ENCODE data around the gene TXN2.
"Not testable (repeated sequence)": the region's sequence is repeated elsewhere in the genome, so short reads cannot be mapped to it uniquely, and the experiment has no call there.

TXN2 gene, protein sequence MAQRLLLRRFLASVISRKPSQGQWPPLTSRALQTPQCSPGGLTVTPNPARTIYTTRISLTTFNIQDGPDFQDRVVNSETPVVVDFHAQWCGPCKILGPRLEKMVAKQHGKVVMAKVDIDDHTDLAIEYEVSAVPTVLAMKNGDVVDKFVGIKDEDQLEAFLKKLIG

DNA sequence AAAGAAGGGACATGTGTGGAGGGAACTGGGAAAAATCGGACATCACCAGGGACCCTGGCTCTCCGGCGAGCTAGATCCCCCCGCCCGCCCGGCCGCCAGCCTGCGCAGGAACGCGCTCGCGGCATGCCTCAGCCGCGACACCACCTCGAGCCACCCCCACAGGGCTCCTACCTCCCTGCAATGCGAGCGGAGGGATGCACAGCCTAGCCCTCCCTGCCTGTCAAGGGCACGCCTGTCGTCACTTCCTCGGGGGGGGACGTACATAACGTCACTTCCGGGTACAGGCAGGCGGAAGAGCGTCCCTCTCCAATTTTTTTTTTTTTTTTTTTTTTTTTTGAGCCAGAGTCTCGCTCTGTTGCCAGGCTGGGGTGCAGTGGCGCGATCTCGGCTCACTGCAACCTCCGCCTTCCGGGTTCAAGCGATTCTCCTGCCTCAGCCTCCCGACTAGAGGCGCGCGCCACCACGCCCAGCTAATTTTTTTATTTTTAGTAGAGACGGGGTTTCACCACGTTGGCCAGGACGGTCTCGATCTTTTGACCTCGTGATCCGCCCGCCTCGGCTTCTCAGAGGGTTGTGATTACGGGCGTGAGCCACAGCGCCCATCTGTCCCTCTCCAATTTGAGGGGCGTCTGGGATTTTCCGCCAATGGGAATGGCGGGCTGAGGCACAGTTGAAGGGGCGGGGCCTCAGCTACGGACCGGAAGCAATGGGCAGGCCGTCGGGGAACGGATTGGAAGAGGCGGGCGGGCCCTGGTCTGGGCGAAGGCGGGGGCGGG lies at the start of gene TXN2:
TXN2 (minus strand) TSS at position 248 of the 776 bp plus-strand sequence. CDS start 803 bp downstream, outside the sequence.
- peak; percentile 94 for DNase-seq

DNA sequence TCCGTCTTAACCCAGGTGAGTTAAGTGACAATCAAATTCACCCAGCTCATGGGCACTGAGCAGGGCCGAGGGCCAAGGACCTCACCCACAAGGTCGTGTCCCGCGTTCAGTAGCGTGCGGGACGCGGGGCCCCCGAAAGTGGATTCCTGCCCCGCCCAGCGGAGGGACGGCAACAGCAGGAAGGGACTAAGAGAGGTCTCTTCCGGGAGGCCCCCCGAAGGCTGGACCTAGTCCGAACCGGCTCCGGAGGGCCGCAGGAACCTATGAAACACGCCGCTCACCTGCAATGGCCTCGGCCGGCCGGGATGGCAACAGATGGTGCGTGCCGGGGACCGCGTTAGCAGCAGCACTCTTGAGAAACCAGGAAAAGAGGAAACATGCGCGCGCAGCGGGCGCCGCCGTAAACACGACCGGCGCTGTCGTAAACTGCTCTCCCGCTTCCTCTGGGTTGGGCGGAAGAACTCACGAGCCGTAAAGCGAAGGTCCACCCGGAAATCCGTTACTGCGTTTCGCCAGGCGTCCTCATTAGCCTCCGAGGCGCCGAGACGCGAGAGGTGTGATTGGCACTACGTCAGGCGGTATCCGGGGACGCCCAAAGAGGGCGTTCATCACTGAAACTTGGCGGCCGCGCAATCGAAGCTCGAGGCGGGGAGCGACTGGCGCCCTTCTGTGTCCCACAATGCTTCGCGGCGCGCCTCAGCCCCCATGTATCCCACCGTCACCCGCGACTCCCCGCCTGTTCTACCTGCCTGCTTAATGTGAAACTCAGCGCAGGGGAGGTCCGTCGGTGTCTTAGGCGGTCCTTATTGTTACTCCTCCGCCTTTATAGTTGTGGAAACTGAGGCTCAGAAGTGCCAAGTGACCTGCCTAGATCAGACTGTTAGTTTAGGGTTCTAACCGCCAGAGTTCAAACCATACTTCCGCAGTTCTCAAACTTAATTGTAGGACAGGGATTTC lies 47.6 kb upstream of the TXN2 start, which contains the start of gene EIF3D:
EIF3D (minus strand) TSS at position 372 of the 957 bp plus-strand sequence. CDS start 3,045 bp downstream, outside the sequence.
- peak; percentile 98 for DNase-seq

DNA sequence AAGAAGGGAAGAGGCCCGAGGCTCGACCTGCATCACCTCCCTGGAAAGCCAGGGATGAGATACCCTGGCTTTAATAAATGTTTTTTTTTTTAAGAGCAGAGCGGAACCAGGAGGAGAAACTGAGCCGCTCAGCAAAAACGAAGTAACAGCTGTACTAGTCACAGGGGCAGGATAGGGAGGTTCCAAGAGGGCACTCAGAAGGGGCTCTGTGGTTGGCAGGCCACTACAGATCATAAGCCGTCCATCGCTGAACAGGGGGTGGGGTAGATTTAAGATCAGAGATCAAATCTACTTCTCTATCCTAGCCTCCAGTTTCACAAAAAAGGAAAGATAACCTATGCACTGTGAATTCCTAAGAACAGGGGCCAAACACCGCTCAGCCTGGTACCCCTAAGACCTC lies 46.9 kb upstream of the TXN2 start:
- DNase-seq, result peak; percentile 3

DNA sequence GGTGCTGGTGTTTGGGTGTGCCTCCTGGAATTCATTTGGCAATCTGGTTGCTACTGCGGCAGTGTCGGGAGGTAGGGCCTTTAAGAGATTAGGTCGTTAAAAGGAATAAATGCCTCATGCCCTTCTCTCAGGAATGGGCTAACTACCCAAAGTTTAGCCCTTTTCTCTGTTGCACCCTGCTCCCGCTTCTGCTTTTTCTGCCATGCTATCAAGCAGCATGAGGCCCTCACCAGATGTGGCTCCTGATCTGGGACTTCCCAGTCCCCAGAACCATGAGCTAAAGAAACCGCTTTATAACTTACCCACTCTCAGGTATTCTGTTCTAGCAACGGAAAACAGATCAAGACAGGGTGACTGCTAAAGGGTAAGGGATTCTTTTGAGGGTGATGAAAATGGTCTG lies 41.2 kb upstream of the TXN2 start:
- no peak for DNase-seq

DNA sequence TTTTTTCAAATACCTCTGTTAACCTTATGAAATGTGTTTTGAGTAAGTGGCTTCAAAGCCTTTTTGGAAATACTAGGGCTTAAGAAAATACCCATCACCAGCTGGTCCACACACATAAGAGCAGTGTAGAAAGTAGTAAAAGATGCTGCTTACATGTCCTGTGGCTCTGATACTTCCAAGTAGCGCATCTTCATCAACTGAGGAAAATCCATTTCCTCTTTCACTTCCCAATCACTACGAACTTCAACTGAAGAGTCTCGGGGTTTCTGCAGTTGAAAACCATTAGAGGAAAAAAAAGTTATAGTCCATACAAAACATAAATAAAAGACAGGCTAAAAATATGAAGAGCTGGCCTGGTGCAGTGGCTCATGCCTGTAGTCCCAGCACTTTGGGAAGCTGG lies 39.0 kb upstream of the TXN2 start:
- DNase-seq, result no peak

DNA sequence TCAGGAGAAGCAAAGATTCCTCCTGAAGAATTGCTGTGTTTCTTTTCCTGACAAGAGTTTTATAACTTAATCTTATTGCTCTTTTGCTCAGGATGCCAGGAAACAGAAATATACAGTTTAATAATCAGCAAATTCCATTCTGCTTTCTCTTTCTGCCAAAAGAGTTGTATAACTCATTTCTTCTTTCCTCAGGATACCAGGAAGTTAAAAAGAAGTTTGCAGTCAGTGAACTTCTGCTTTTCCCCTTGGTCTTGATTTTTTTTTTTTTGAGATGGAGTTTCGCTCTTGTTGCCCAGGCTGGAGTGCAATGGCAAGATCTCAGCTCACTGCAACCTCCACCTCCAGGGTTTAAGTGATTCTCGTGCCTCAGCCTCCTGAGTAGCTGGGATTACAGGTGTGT lies 38.5 kb upstream of the TXN2 start:
- DNase-seq, result not testable (repeated sequence)

DNA sequence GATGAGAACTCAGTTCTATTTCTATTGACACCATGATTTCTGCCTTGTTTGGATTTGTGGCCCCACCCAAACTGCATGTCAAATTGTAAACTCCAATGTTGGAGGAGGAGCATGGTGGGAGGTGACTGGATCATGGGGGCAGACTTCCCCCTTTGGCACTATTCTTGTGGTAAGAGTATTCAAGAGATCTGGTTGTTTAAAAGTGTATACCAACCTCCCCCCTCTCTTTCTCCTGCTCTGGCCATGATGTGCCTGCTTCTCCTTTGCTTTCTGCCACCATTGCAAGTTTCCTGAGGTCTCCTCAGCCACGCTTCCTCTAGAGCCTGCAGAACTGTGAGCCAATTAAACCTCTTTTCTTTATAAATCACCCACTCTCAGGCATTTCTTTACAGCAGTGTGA lies 33.3 kb upstream of the TXN2 start:
- no peak for DNase-seq

DNA sequence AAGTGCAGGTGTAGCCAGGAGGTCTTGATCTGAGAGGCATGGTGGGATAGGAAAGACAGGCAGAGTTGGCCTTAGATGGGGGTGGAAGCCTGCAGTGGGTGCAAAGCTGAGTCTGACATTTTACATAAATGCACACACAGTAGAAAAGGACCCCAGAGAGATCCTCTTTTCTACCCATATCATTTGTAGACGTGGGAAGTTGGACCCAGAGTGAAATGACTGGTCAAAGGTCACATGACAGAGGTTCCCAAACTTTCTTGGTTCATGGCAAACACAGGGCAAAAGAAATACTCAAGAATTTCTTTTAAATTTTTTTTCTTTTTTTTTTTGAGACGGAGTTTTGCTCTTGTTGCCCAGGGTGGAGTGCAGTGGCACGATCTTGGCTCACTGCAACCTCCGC lies 31.6 kb upstream of the TXN2 start:
- no peak for DNase-seq

DNA sequence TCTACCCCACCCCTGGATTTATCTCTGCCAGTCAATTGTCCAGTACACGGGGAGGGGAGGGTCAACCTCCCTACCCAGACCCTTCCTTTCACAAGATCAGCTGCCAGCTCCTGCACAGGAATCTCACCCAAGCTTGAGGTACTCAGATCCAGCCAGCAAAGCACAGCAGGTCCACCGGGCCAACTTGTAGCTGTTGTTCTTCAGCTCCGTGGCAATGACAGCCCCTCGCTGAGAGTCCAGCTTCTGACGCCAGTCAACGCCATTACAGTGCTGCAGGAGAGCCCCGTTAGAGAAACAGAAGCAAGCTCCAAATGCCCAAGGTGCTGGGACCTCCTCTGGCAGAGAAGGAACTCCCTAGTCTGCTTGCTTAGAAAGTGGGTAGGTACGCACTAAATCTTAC lies 30.9 kb upstream of the TXN2 start:
- DNase-seq, result no peak

DNA sequence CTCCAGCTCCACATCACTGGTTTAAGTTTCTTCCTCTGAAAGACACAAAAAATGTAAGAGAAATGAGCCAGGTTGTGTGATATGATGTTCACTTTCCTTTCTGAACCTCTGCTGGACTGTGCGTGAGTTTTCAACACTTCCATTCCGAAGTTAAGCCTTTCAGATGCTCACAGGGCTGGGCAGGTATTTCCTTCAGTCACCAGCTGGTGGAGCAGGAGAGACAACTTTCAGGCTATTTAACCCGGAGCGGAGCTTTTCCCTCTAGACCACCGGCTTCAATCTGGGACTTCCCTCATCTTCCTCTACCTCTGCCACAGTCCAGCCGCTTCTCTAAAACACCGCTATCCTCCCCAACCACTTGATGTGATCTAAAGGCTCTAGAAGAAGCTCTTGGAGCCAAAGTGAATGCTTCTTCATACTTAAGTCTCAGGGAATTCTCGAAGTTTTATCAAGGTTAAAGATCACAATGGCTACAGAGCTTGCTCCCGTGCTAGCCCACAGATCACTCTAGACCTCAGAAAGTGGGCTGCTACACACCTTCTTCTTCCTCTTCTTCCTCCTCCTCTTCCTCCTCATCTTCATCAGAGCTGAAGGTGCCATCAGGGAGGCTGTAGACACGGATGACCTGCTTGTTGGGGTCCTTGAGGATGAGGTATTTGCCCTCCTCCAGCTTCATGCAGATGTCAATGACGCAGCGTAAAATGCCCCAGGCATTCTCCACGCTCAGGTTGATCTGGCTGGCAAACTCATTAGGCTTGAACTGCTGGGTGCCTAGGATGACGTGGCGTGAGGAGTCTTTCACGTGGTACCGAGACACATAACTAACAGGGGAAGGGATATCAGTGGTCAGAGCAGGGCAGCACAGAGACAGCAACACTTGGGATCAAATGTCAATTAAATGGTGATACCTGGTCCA lies 29.8 kb upstream of the TXN2 start:
- DNase-seq, result peak; percentile 12

DNA sequence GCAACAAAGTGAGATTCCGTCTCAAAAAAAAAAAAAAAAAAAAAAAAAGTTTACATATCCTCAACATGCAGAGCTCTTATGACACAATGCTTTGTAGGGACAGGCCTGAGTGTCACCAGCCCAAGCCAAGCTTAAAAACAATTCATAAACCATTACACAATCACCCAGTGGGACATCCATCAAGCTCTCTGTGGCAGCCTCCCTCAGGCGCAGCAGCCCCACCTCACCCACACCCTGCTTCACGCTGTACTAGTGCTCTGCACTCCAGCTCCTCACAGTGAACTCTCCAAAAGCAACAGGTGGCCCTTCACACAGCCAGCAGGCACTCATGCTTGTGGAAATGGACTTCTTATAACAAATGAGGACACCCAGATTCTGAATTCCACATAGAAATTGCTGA lies 28.9 kb upstream of the TXN2 start:
- DNase-seq, result no peak

DNA sequence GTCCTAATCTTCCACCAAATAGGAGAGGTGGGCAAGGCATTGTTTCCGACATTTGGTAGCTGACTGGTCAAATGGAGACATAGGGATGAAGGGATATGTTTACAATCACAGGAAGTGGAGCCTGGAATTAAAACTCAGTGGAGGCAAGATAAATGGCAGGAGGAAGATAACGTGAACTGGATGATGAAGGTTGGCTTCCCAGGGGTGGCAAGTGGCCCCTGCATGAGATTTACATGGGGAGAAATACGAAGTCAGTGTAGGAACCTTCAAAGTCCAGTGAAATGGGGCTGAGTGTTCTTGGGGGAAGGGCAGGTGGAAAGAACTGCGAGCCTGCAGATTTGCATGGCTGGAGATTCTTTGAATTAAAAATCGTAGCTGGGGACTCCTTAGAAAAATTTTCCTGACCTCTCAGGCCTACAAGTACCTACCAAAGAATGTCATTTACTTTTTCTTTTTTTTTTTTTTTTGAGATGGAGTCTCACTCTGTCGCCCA lies 26.1 kb upstream of the TXN2 start:
- DNase-seq, result no peak

DNA sequence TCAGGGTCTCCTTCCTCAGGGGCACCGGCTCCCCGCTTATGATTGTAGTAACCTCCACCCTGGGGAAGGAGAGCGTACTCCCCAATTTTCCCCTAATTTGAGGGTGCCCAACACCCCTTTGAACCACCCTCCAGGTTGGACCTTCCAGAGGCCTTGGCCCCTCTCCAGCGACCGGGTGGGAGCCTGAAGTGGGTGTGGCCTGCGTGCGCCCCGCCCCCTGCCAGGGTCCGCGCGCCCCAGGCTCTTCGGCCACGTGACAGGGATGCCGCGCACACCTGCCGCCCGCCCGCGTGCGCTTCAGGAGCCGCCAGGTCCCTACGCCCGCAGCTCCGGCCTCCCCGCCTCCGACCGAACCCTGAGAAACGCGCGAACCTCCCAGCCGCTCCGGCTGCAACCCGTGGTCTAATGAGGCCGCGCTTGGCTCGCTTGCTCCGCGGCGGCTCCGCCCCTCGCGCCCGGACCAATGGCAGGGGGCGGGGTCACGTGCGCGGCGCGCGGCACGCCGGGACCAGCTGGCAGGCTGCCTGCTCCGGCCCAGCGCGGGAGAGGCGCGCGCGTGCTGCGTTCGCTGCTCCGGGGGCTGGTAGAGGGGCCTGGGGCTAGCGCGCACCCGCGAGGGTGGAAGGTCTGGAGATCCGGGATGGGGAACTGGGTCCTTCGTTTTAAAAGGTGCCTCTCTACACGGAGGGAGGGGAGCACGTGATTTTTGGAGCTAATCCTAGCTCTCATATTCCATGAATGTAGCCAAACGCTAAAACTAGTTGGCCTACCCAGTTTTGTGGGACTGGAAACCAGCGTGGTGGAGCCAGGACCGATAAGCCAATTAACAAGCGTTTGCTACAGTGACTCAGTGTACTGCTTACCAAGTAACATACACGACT lies 25.4 kb upstream of the TXN2 start, which contains the start of gene FOXRED2:
FOXRED2 (minus strand) TSS at position 404 of the 881 bp plus-strand sequence. CDS start 618 bp downstream, outside the sequence.
- DNase-seq, result peak; percentile 81

DNA sequence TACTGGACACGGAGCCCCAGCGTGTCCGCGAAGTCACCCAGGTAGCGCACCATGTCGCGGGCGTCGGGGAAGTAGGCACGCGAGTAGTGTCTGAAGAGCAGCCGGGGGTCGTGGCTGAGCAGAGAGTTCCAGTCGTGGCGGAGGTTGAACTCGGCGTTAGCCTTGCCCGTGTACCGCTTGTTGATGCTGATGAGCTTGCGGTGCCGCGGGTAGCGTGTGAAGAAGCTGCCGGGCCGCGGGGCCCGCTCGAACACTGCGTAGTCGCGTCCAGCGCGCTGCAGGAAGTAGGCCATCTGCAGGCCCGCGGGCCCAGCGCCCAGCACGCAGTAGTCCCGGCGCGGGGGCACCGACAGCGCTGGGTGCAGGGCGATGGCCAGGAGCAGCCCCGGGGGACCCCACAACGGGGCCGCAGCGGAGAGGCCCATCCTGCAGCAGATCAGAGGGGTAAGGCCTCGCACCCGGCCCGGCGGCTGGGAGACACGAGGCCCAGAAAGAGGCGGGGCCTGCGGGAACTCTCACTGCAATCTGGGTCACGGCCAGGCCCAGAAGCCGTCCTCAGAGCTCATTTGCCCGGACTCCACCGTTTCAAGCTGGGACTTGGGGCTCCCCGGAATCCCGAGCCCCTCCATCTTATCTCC lies 24.7 kb upstream of the TXN2 start:
- DNase-seq, result no peak

DNA sequence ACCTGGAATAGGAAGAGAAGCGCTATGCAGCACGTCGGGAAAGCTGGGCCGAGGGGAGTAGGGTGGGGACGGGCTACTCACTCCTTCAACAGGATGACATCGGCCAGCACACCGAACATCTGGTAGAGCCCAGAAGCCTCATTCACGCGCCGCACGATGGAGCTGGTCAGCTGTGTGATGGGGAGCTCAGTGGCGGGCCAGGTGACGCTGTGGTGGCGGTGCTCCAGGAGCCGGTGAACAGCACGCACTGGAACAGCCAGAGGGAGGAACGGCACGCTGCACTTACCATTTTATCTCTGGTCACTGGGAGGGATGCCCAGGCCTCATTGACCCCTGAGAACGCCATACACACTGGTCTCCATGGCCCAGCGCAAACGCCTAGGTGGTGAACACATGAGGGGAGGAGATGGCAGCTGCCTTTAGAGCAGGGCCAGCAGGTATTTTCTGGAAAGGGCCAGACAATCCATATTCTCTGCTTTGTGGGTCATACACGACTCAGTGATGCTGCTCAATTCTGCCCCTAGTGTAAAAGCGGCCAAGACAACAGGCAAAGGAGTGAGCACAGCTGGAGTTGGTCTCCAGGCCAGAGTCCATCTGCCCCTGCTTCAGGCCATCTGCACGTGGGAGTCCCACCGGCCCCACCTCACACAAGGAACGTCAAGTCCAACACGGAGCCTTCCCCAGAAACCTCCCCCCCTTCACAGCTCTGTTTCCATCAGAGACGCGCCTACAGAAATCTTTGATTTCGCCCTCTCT lies 16.6 kb upstream of the TXN2 start:
- no peak for DNase-seq

DNA sequence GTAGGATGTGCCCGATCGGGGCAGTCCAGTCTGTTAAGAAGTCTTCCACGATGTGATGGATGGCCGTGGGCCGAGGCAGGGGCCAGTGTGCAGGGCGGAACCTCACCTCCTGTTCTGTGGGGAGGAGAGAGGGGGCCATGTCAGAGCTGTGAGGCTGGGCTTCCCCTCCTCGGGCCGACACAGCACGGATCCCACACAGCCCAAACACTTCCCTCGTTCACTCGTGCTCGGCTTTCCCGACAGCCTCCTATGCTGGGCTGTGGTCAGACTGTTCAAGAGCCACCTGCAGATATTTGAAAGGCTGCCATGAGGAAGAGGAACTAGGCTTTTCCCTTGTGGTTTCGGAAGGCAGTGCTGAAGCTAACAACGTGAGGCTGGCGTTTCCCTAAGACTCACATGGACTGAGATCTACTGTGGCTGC lies 12.3 kb upstream of the TXN2 start:
- DNase-seq, result no peak

DNA sequence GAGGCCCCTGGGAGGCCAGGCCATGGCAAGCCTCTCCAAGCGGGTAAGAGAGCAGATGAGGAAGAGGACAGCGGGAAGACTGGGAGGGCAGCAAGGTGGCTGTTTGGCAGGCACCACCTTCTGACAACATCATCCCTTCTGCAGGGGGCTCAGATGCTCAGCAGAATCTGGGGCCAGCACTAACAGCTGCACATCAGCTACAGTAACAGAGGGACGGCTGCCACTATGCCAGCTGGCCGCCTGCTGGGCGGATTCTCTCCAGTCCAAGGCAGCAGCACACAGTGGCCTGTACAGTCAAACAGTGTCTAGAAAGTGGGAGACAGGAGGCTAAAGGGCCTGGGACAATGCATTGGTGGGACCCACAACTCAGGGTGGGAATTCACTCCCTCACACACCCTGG lies 10.7 kb upstream of the TXN2 start:
- DNase-seq, result no peak

DNA sequence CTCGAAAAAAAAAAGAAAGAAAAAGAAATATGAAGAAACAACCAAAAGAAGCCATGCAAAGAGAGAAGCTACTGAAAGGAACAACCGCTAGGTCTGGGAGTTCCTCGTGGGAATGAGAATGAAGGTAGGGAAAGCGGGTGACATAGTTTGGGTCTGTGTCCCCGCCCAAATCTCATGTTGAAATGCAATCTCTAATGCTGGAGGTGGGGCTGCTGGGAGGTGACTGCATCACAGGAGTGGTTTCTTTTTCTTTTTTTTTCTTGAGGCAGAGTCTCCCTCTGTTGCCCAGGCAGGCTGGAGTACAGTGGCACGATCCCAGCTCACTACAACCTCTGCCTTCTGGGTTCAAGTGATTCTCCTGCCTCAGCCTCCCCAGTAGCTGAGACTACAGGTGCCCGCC lies 9.7 kb upstream of the TXN2 start:
- DNase-seq, result no peak

DNA sequence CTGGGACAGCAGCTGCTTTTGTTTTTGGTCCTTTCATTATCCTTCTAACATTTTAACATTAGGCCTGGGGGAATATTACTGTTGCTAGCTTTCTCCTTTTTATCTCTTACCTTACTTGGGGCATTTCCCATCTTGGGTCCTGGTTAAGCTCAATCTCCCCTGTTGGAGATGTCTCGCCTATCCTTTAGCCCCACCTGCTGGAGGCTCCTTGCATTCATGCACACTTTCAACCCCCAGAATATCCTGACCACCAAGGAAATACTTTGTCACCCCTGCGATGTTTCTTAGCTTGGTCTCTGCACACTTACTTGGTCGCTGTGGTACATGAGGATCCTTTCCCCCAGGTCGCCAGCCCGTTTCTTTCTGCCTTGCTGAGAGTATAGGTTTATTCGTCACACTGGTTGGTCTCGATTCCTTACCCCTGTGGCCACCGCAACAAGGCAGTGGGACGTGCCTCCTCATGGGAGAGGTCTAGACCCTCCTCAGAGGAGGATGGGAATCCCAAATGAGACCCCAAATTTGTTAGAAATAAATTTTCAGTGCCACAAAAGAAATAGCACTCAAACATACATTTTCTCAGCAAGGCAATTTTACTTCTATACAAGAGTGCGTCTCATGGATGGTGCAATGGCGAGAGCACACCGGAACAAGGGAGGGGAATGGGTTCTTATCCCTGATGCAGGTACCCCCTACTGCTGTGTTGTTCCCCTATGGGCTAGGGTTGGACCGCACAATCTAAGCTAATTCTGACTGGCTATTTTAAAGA lies 5.4 kb upstream of the TXN2 start:
- peak; percentile 49 for DNase-seq

Data from stimulated activated naive CD4-positive, alpha-beta T cell treated with Interleukin-2 at 50 U/mL for 16 hours (primary cell).